ENCODE results near the gene DUSP1.

DNA sequence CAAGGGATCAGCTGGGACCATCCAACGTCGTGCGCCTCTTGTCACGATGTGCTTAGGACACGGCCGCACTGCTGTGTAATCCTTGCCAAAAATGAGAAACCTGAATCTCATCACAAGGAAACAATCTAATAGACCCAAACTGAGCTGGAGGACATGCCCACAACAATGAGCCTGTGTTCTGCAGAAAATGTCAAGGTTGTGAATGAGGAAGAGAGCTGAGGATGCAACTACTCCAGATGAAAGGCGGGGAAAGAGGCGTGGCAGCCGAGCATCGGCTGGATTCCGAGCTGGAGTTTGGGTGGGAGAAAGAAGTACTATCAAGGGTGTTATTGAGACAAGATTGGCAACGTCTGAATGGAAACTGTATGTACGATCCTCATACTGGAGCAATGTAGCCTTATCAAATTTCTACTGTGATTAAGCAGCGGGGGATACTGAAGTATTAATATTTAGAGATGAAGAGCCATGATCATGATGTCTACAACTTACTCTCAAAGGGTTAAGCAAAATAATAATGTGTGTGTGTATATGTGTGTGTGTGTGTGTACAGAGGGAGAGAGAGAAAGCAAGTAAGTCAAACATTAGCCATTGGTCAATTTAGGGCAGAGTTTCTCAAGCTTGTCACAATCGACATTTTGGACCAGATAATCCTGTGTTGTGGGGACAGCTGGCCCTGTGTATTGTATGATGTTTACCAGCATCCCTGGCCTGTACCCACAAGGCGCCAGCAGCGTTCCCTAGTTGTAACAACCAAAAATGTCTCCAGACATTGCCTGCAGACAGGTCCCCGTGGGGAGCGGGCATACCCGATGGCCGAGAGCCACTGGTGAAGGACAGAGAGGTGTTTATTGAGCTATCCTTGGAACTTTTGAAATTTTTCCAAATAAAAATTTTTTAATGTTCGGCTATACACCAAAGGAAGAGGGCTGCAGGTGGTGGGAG, 46.5 kb downstream of the DUSP1 start:
- TF ChIP-seq, protein P1, sequence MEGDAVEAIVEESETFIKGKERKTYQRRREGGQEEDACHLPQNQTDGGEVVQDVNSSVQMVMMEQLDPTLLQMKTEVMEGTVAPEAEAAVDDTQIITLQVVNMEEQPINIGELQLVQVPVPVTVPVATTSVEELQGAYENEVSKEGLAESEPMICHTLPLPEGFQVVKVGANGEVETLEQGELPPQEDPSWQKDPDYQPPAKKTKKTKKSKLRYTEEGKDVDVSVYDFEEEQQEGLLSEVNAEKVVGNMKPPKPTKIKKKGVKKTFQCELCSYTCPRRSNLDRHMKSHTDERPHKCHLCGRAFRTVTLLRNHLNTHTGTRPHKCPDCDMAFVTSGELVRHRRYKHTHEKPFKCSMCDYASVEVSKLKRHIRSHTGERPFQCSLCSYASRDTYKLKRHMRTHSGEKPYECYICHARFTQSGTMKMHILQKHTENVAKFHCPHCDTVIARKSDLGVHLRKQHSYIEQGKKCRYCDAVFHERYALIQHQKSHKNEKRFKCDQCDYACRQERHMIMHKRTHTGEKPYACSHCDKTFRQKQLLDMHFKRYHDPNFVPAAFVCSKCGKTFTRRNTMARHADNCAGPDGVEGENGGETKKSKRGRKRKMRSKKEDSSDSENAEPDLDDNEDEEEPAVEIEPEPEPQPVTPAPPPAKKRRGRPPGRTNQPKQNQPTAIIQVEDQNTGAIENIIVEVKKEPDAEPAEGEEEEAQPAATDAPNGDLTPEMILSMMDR (IDR thresholded peaks at IDR 0.05), result no peak
- TF ChIP-seq POLR2AphosphoS5 (IDR thresholded peaks at IDR 0.05; ENCODE audit: insufficient read depth in 1 of 2, low read depth in 1 of 2) (no peak), POLR2A (IDR thresholded peaks at IDR 0.05) (no peak)

All from vagina (tissue), 2 donors.